ENCODE data around the gene G2E3.

GRCh38 chr14:30610787-30611343, 51.9 kb downstream of the G2E3 start:
- TF ChIP-seq, protein P1, sequence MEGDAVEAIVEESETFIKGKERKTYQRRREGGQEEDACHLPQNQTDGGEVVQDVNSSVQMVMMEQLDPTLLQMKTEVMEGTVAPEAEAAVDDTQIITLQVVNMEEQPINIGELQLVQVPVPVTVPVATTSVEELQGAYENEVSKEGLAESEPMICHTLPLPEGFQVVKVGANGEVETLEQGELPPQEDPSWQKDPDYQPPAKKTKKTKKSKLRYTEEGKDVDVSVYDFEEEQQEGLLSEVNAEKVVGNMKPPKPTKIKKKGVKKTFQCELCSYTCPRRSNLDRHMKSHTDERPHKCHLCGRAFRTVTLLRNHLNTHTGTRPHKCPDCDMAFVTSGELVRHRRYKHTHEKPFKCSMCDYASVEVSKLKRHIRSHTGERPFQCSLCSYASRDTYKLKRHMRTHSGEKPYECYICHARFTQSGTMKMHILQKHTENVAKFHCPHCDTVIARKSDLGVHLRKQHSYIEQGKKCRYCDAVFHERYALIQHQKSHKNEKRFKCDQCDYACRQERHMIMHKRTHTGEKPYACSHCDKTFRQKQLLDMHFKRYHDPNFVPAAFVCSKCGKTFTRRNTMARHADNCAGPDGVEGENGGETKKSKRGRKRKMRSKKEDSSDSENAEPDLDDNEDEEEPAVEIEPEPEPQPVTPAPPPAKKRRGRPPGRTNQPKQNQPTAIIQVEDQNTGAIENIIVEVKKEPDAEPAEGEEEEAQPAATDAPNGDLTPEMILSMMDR (IDR thresholded peaks at IDR 0.05; ENCODE audit: borderline replicate concordance, extremely low read depth, low read length, poor library complexity, severe bottlenecking), result peak; percentile 45
- no peak for TF ChIP-seq EZH2 (IDR thresholded peaks at IDR 0.05; ENCODE audit: borderline replicate concordance, low read depth, low read length, severe bottlenecking)
